ENCODE data around the gene TMEM95. TPM values are rescaled to one million over a fixed set of nuclear protein-coding genes. Genes with fewer than 3 reads are reported as not detected.

Gene TMEM95
- total RNA-seq, 3 donors from 2014 or later, result 0.26 TPM; not detected in 2

DNA sequence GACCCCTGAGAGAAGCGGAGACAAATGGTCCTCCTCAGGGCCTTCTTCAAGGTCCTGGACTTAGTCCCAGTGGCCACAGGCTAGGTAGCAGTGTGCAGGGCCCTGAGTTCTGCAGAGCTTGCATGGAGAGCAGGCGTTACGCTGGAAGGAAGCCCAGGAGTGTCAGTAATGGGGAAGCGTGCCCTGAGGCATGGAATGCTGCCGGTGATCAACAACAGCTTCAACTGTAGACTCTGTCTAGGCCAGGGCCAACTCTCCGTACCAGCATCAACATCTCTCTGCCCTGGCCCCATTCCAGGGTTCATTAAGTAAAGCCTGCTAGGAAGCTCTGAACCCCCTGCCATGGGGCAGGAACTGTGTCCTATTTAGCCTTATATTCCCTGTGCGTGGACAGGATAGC, 25.4 kb downstream of the TMEM95 start:
- intact Hi-C loops (cut with DNase I, micrococcal nuclease), result no loop called here
- ATAC-seq (peak; percentile 32), DNase-seq (peak in 2 of 3 donors; percentile 54 to 64)

DNA sequence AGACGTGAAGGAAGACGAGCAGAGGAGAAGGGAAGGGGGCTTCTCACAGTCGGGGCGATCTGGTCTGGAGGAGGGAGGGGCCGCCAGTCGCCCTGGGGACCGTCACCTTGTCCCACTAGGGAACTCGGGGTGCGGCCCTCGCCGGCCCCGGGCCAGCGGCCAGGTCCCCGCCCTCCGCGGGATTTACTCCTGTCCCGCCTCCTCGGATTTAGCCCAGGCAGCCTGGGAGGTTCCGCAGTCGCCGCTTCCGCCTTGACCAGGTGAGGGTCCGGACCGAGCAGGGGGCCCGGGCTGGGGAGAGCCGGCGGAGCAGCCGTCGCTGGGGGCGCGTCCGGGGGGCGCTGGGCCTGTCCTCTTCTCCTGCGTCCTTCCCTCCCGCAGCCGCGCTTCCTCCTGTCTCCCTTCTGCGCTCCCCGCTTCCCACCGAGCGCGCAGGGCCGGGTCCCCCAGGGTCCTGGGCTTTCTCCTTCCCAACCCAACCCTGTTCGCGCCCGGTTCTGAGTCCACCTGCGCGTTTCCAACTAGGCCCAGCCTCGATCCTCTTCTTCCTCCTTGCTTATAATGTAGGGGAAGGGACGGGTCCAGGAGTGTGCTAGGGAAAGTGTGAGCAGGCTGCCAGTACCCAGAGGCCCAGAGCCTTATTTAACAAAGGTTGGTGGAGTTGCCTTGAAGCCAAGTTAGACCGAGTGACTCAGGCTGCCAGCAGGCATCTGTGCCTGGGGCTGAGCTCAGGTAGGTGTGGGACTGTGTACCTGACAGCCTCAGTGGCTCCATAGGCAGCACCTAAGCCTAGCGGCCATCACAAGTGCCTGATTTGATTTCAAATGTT, 26.1 kb downstream of the TMEM95 start, which contains the start of gene TNK1:
TSS of gene TNK1 (plus strand) at position 235 of the 829 bp plus-strand sequence. CDS start 1,838 bp downstream, outside the sequence.
- ATAC-seq (peak; percentile 90), DNase-seq (peak; percentile 87 to 89 (median 87))
- Histone ChIP-seq H3K4me3 (peak within 1 kb of the TSS; percentile 44), H3K4me1 (ENCODE audit: low read depth) (peaks cover 7% of the 10 kb centered on the region), H3K9me3 (no peaks in the 10 kb centered on the region), H3K36me3 (ENCODE audit: low read depth) (no peaks in the 10 kb centered on the region)
- TF ChIP-seq, protein P1, sequence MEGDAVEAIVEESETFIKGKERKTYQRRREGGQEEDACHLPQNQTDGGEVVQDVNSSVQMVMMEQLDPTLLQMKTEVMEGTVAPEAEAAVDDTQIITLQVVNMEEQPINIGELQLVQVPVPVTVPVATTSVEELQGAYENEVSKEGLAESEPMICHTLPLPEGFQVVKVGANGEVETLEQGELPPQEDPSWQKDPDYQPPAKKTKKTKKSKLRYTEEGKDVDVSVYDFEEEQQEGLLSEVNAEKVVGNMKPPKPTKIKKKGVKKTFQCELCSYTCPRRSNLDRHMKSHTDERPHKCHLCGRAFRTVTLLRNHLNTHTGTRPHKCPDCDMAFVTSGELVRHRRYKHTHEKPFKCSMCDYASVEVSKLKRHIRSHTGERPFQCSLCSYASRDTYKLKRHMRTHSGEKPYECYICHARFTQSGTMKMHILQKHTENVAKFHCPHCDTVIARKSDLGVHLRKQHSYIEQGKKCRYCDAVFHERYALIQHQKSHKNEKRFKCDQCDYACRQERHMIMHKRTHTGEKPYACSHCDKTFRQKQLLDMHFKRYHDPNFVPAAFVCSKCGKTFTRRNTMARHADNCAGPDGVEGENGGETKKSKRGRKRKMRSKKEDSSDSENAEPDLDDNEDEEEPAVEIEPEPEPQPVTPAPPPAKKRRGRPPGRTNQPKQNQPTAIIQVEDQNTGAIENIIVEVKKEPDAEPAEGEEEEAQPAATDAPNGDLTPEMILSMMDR (IDR thresholded peaks at IDR 0.05), result no peak
- intact Hi-C loops (cut with DNase I, micrococcal nuclease), result no loop called here

More for the DNA sequence above, 25.4 kb downstream of the TMEM95 start:
- TF ChIP-seq, protein P1 (IDR thresholded peaks at IDR 0.05), result no peak
- H3K4me1 ChIP-seq (ENCODE audit: low read depth), result peaks cover 7% of the 10 kb centered on the region
- no peaks in the 10 kb centered on the region for H3K36me3 ChIP-seq (ENCODE audit: low read depth)
- H3K9me3 ChIP-seq, result no peaks in the 10 kb centered on the region
- no peak overlapping the region for H3K4me3 ChIP-seq

- ATAC-seq (no peak), DNase-seq (no peak)
- Histone ChIP-seq H3K36me3 (ENCODE audit: low read depth) (no peaks in the 10 kb centered on the region), H3K4me1 (ENCODE audit: low read depth) (peaks cover 7% of the 10 kb centered on the region), H3K4me3 (no peak overlapping the region), H3K9me3 (no peaks in the 10 kb centered on the region)
- TF ChIP-seq, protein P1 (IDR thresholded peaks at IDR 0.05), result no peak
- intact Hi-C loops (cut with DNase I, micrococcal nuclease), result no loop called here
These were observed 27.9 kb downstream of the TMEM95 start for GRCh38 chr17:7382901-7383300.

- ATAC-seq (no peak), DNase-seq (no peak)
- intact Hi-C loops (cut with DNase I, micrococcal nuclease), result no loop called here
- Histone ChIP-seq H3K36me3 (ENCODE audit: low read depth) (no peaks in the 10 kb centered on the region), H3K9me3 (no peaks in the 10 kb centered on the region), H3K4me1 (ENCODE audit: low read depth) (peaks cover 7% of the 10 kb centered on the region), H3K4me3 (no peak overlapping the region)
- TF ChIP-seq, protein P1 (IDR thresholded peaks at IDR 0.05), result no peak
These were observed 28.4 kb downstream of the TMEM95 start for GRCh38 chr17:7383371-7383741.

GRCh38 chr17:7383742-7384488, 29.0 kb downstream of the TMEM95 start:
- Histone ChIP-seq H3K9me3 (no peaks in the 10 kb centered on the region), H3K36me3 (ENCODE audit: low read depth) (no peaks in the 10 kb centered on the region), H3K4me3 (no peak overlapping the region), H3K4me1 (ENCODE audit: low read depth) (peaks cover 7% of the 10 kb centered on the region)
- peak; percentile 50 to 76 (median 68) for DNase-seq
- peak; percentile 59 for ATAC-seq
- TF ChIP-seq, protein P1 (IDR thresholded peaks at IDR 0.05), result no peak
- intact Hi-C loops (cut with DNase I, micrococcal nuclease), result no loop called here
